Prostate gland (tissue), 2 donors: ENCODE results near the gene SBF1. TPM values are rescaled to one million over a fixed set of nuclear protein-coding genes. Genes with fewer than 3 reads are reported as not detected.

Experiments used
- DNase-seq: peaks from one replicate; pipeline ENCODE4 v3.0.0-alpha.2; 2019; ENCODE audit warnings: low spot score
- H3K27ac ChIP-seq, 2 donors: fragments of 200-600 bp; sonication (generic); 2 replicates each; pipeline ENCODE4 v1.5.1; 2017 to 2019
- H3K27me3 ChIP-seq: fragments of 200-600 bp; sonication (generic); replicated peaks from 2 replicates; pipeline ENCODE4 v1.5.1; 2019; ENCODE audit not compliant: insufficient read depth
- H3K36me3 ChIP-seq, 2 donors: fragments of 200-600 bp; sonication (generic); 1 replicate in 1 of 2; 2 replicates in 1 of 2; pipeline versions ENCODE4 v1.5.1 to v1.8.1; 2017 to 2019
- H3K4me1 ChIP-seq: fragments of 200-600 bp; sonication (generic); replicated peaks from 2 replicates; pipeline ENCODE4 v1.5.1; 2019
- H3K4me3 ChIP-seq, 2 donors: fragments of 200-600 bp; sonication (generic); 2 replicates each; pipeline ENCODE4 v1.5.1; 2017 to 2019
- H3K9me3 ChIP-seq: fragments of 200-600 bp; sonication (generic); 2 replicates; pipeline ENCODE4 v1.5.1; 2017
- CTCF ChIP-seq, 4 experiments: fragments of 200-600 bp in 2 of 4; fragments of 450-650 bp in 2 of 4; sonication (generic) in 2 of 4; IDR thresholded peaks; 1 replicate in 3 of 4; 2 replicates in 1 of 4; pipeline ENCODE4 v1.5.1; 2016 to 2019; ENCODE audit warnings: antibody characterized with exemption in 4 of 4, mild to moderate bottlenecking in 2 of 4, moderate library complexity in 2 of 4
- POLR2A ChIP-seq: fragments of 450-650 bp; IDR thresholded peaks from one replicate; pipeline ENCODE4 v1.6.1; 2016; ENCODE audit warnings: antibody characterized with exemption, mild to moderate bottlenecking
- POLR2AphosphoS5 ChIP-seq: sonication (generic); formaldehyde crosslinking; IDR thresholded peaks from one replicate; pipeline ENCODE4 v1.6.1; 2017; ENCODE audit warnings: antibody characterized with exemption
- WGBS: methylation state at CpG from one replicate; pipeline ENCODE4 v1.1.5; 2018; 5-methylcytosine and 5-hydroxymethylcytosine counted together
- intact Hi-C: fragments of 100-400 bp; cut with DNase I; formaldehyde crosslinking; loops from one replicate; pipeline ENCODE4 v1.14.2; 2022
- total RNA-seq, 2 donors: library from RNA; depleted of rRNA; stranded (reverse); fragments of >200 nt; gene quantifications; one replicate each; pipeline ENCODE4 v1.1.0, GENCODE V29; 2016

The SBF1 gene
- total RNA-seq, 2 donors from 2014 or later, result 44.9 to 144 TPM

DNA sequence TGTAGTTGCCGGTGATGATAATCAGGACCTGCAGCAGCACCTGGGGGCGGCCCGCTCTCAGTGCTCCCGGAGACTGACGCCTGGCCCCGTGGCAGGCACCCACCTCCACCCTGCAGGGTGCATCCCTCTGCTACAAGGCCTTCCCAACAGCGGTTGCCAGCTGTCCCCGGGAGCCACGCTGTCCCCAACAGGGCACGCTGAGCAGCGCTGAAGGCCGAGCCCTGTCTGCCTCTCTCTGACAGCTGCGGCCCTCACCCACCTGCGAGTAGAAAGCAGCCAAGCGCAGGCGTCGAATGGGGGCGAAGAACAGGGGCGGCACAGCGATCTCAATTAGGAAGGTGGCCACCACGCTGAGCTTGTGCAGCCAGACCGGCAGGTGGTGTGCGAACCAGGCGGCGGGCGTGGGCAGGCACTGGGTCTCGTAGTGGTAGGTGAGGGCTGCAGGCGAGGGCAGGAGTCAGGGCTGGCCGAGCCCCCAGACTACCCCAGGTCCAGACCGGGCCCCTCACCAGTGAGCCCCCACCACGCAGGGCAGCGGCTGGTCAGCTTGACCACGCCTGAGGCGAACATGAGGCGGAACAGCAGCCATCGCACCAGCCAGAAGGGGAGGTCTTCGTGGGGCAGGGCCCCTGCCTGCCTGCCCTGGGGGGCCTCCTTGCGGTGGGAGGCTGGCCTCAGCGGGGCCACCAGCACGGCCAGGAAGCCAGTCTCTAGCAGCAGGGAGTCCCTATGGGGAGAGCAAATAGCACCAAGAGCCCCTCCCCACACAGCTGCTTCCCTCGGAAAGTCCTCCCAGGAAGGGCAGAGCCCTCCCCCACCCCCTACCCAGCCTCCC, 31.2 kb upstream of the SBF1 start:
- Histone ChIP-seq H3K27me3 (no peaks in the 10 kb centered on the region), H3K4me3 (peak overlapping the region in 1 of 2 donors; percentile 85), H3K9me3 (no peaks in the 10 kb centered on the region), H3K36me3 (peaks cover 0 to 14% of the 10 kb centered on the region in 2 donors), H3K4me1 (peaks cover 14% of the 10 kb centered on the region), H3K27ac (no peak overlapping the region)
- DNase-seq, result no peak
- 85% methylated on average over 28 of the region's 41 CpGs for WGBS
- TF ChIP-seq POLR2AphosphoS5 (no peak), POLR2A (no peak), CTCF (IDR thresholded peaks at IDR 0.05) (no peak)
- intact Hi-C loops, result no loop called here

- 72% methylated on average over 3 of the region's 14 CpGs for WGBS
- H3K27ac ChIP-seq, result no peak overlapping the region
- peaks cover 14% of the 10 kb centered on the region for H3K4me1 ChIP-seq
- H3K27me3 ChIP-seq, result no peaks in the 10 kb centered on the region
- H3K36me3 ChIP-seq, result peaks cover 0 to 14% of the 10 kb centered on the region in 2 donors
- TF ChIP-seq CTCF (IDR thresholded peaks at IDR 0.05) (no peak), POLR2A (no peak), POLR2AphosphoS5 (no peak)
- H3K9me3 ChIP-seq, result no peaks in the 10 kb centered on the region
- no peak for DNase-seq
- H3K4me3 ChIP-seq, result no peak overlapping the region
- intact Hi-C loops, result no loop called here
Observed at GRCh38 chr22:50505276-50505775, 30.5 kb upstream of the SBF1 start.

GRCh38 chr22:50504369-50505211, 29.8 kb upstream of the SBF1 start:
- Histone ChIP-seq H3K36me3 (peaks cover 0 to 14% of the 10 kb centered on the region in 2 donors), H3K4me1 (peaks cover 14% of the 10 kb centered on the region), H3K27me3 (no peaks in the 10 kb centered on the region), H3K27ac (no peak overlapping the region), H3K4me3 (no peak overlapping the region), H3K9me3 (no peaks in the 10 kb centered on the region)
- intact Hi-C loops, result no loop called here
- TF ChIP-seq CTCF (IDR thresholded peaks at IDR 0.05) (no peak), POLR2AphosphoS5 (no peak), POLR2A (no peak)
- DNase-seq, result no peak
- 58% methylated on average over 40 of the region's 44 CpGs for WGBS

- no peak overlapping the region for H3K27ac ChIP-seq
- H3K27me3 ChIP-seq, result no peaks in the 10 kb centered on the region
- no peaks in the 10 kb centered on the region for H3K9me3 ChIP-seq
- no peak for TF ChIP-seq POLR2A
- no peak for TF ChIP-seq POLR2AphosphoS5
- no peak for TF ChIP-seq CTCF (IDR thresholded peaks at IDR 0.05)
- H3K4me3 ChIP-seq, result no peak overlapping the region
- peaks cover 0 to 14% of the 10 kb centered on the region in 2 donors for H3K36me3 ChIP-seq
- no peak for DNase-seq
- WGBS, result 83% methylated on average over 22 of the region's 26 CpGs
- H3K4me1 ChIP-seq, result peaks cover 11% of the 10 kb centered on the region
- intact Hi-C loops, result no loop called here
Observed at GRCh38 chr22:50503475-50504145, 28.8 kb upstream of the SBF1 start.
